H9 (cell line): ENCODE data around the gene PEX16. TPM values are rescaled to one million over a fixed set of nuclear protein-coding genes. Genes with fewer than 3 reads are reported as not detected.

Experiments used
- DNase-seq: peaks from one replicate; pipeline ENCODE4 v3.0.0-alpha.2; 2017
- H2AFZ ChIP-seq: one replicate; pipeline ENCODE4 v1.6.1; 2013; ENCODE audit warnings: mild to moderate bottlenecking, low read length, control low read depth, moderate library complexity
- H2AK5ac ChIP-seq: 2 replicates; pipeline ENCODE4 v1.6.1; 2013; ENCODE audit warnings: low read length, control low read depth, mixed read lengths; ENCODE audit not compliant: insufficient read length
- H2BK120ac ChIP-seq: one replicate; pipeline ENCODE4 v1.6.1; 2013; ENCODE audit warnings: low read depth, mild to moderate bottlenecking, low read length, control low read depth, inconsistent platforms; ENCODE audit not compliant: poor library complexity, severe bottlenecking
- H2BK12ac ChIP-seq: 2 replicates; pipeline ENCODE4 v1.6.1; 2013; ENCODE audit warnings: low read length, control low read depth, mixed read lengths, low read depth; ENCODE audit not compliant: insufficient read length
- H2BK15ac ChIP-seq: 2 replicates; pipeline ENCODE4 v1.6.1; 2013; ENCODE audit warnings: low read depth, low read length, control low read depth
- H2BK20ac ChIP-seq: one replicate; pipeline ENCODE4 v1.6.1; 2013; ENCODE audit warnings: low read depth, mild to moderate bottlenecking, low read length, control low read depth, inconsistent platforms; ENCODE audit not compliant: poor library complexity, severe bottlenecking
- H2BK5ac ChIP-seq: 2 replicates; pipeline ENCODE4 v1.6.1; 2013; ENCODE audit warnings: low read length, control low read depth, mixed read lengths; ENCODE audit not compliant: insufficient read length
- H3K14ac ChIP-seq: 2 replicates; pipeline ENCODE4 v1.6.1; 2013; ENCODE audit warnings: low read length, control low read depth; ENCODE audit not compliant: insufficient read depth
- H3K18ac ChIP-seq: 2 replicates; pipeline ENCODE4 v1.6.1; 2013; ENCODE audit warnings: low read depth, mild to moderate bottlenecking, mixed read lengths, low read length, control low read depth; ENCODE audit not compliant: insufficient read length
- H3K23ac ChIP-seq: 2 replicates; pipeline ENCODE4 v1.6.1; 2013; ENCODE audit warnings: low read length, control low read depth, mixed read lengths, low read depth; ENCODE audit not compliant: insufficient read length
- H3K23me2 ChIP-seq: 2 replicates; pipeline ENCODE4 v1.6.1; 2013; ENCODE audit warnings: low read depth, mild to moderate bottlenecking, mixed read lengths, low read length, control low read depth; ENCODE audit not compliant: insufficient read length, poor library complexity, severe bottlenecking
- H3K27ac ChIP-seq: 2 replicates; pipeline ENCODE4 v1.5.1; 2013; ENCODE audit warnings: low read length, control low read depth, mixed read lengths, low read depth; ENCODE audit not compliant: insufficient read length
- H3K27me3 ChIP-seq: 2 replicates; pipeline ENCODE4 v1.6.1; 2013; ENCODE audit warnings: low read length, control low read depth, inconsistent platforms; ENCODE audit not compliant: insufficient read depth
- H3K4ac ChIP-seq: 2 replicates; pipeline ENCODE4 v1.6.1; 2013; ENCODE audit warnings: low read depth, mild to moderate bottlenecking, control low read depth, inconsistent platforms, low read length, moderate library complexity
- H3K4me1 ChIP-seq: 2 replicates; pipeline ENCODE4 v1.6.1; 2013; ENCODE audit warnings: low read length, control low read depth, inconsistent platforms; ENCODE audit not compliant: insufficient read depth
- H3K4me2 ChIP-seq: 2 replicates; pipeline ENCODE4 v1.6.1; 2013; ENCODE audit warnings: low read length, control low read depth, mixed read lengths; ENCODE audit not compliant: insufficient read length, insufficient read depth
- H3K56ac ChIP-seq: 2 replicates; pipeline ENCODE4 v1.6.1; 2013; ENCODE audit warnings: low read depth, mild to moderate bottlenecking, mixed read lengths, low read length, control low read depth; ENCODE audit not compliant: insufficient read length
- H3K79me1 ChIP-seq: 2 replicates; pipeline ENCODE4 v1.6.1; 2013; ENCODE audit warnings: low read depth, mild to moderate bottlenecking, moderate library complexity, low read length, control low read depth, inconsistent platforms; ENCODE audit not compliant: insufficient read depth, poor library complexity, severe bottlenecking
- H3K79me2 ChIP-seq: 2 replicates; pipeline ENCODE4 v1.6.1; 2013; ENCODE audit warnings: low read length, control low read depth, inconsistent platforms; ENCODE audit not compliant: insufficient read depth
- H3K9ac ChIP-seq: 2 replicates; pipeline ENCODE4 v1.6.1; 2013; ENCODE audit warnings: low read length, control low read depth, mixed read lengths; ENCODE audit not compliant: insufficient read length; ENCODE audit errors: extremely low read depth
- H3K9me3 ChIP-seq: one replicate; pipeline ENCODE4 v1.6.1; 2013; ENCODE audit warnings: low read depth, low read length, inconsistent platforms; ENCODE audit not compliant: control insufficient read depth
- H3T11ph ChIP-seq: one replicate; pipeline ENCODE4 v1.6.1; 2013; ENCODE audit warnings: mild to moderate bottlenecking, low read length, control low read depth, inconsistent platforms
- H4K20me1 ChIP-seq: one replicate; pipeline ENCODE4 v1.6.1; 2013; ENCODE audit not compliant: control insufficient read depth, insufficient read length, insufficient read depth
- H4K5ac ChIP-seq: 2 replicates; pipeline ENCODE4 v1.6.1; 2013; ENCODE audit warnings: low read depth, mild to moderate bottlenecking, mixed read lengths, low read length, control low read depth; ENCODE audit not compliant: insufficient read length
- H4K8ac ChIP-seq: replicated peaks from 2 replicates; pipeline ENCODE4 v1.6.1; 2013; ENCODE audit warnings: low read length, control low read depth, mixed read lengths, low read depth; ENCODE audit not compliant: insufficient read length
- H4K91ac ChIP-seq: 2 replicates; pipeline ENCODE4 v1.6.1; 2013; ENCODE audit warnings: low read depth, mild to moderate bottlenecking, moderate library complexity, mixed read lengths, low read length, control low read depth; ENCODE audit not compliant: insufficient read length
- H3K27ac Mint-ChIP-seq, 3 experiments: 2 replicates in 2 of 3; 3 replicates in 1 of 3; pipeline ENCODE4 v1.8.0; 2020 to 2021; ENCODE audit warnings: mixed read lengths in 3 of 3, mild to moderate bottlenecking in 1 of 3, moderate library complexity in 1 of 3
- H3K27me3 Mint-ChIP-seq: 2 replicates; pipeline ENCODE4 v1.8.0; 2021; ENCODE audit warnings: low read depth, mild to moderate bottlenecking, moderate library complexity, mixed read lengths
- H3K36me3 Mint-ChIP-seq, 3 experiments: 2 replicates in 2 of 3; 3 replicates in 1 of 3; pipeline ENCODE4 v1.8.0; 2020 to 2021; ENCODE audit warnings: low read depth in 3 of 3, mixed read lengths in 3 of 3; ENCODE audit not compliant: insufficient read depth in 1 of 3
- H3K4me1 Mint-ChIP-seq, 2 experiments: 2 replicates each; pipeline ENCODE4 v1.8.0; 2020; ENCODE audit warnings: mixed read lengths in 2 of 2
- H3K4me3 Mint-ChIP-seq, 2 experiments: 2 replicates in 1 of 2; 3 replicates in 1 of 2; pipeline ENCODE4 v1.8.0; 2020 to 2021; ENCODE audit warnings: mild to moderate bottlenecking in 2 of 2, mixed read lengths in 2 of 2, moderate library complexity in 1 of 2
- H3K9me3 Mint-ChIP-seq, 2 experiments: 2 replicates in 1 of 2; 3 replicates in 1 of 2; pipeline ENCODE4 v1.8.0; 2020; ENCODE audit warnings: mild to moderate bottlenecking in 2 of 2, mixed read lengths in 2 of 2, moderate library complexity in 1 of 2
- CTCF ChIP-seq: fragments of 200-600 bp; sonication (generic); conservative IDR thresholded peaks from 3 replicates; pipeline ENCODE4 v1.8.0; 2021; ENCODE audit warnings: antibody characterized with exemption, mild to moderate bottlenecking
- WGBS: extraction: QIAGEN DNeasy Blood & Tissue Kit; methylation state at CpG from one replicate; pipeline ENCODE4 v1.1.7; 2013; ENCODE audit warnings: missing lambda C conversion rate, low lambda C conversion rate, mixed read lengths; ENCODE audit not compliant: insufficient read length; ENCODE audit errors: extremely low coverage; 5-methylcytosine and 5-hydroxymethylcytosine counted together
- total RNA-seq: library from RNA; stranded (reverse); gene quantifications from 2 replicates; pipeline ENCODE4 v1.2.1, GENCODE V29; 2021

Gene PEX16
- total RNA-seq, 1 experiment from 2014 or later: 30.8 TPM

- Histone ChIP-seq H3K79me2 (no peaks in the 10 kb centered on the region), H3K23ac (no peak overlapping the region), H3T11ph (no peak overlapping the region), H3K79me1 (no peaks in the 10 kb centered on the region), H3K4me1 (0 out of 2 replicates have a peak, but pooled peaks cover 2% of the 10 kb centered on the region), H3K27me3 (no peaks in the 10 kb centered on the region), H2BK5ac (no peak overlapping the region), H2BK120ac (no peak overlapping the region), H3K4ac (no peak overlapping the region), H2BK15ac (no peak overlapping the region), H4K5ac (no peak overlapping the region), H2AK5ac (no peak overlapping the region), H3K9ac (no peak overlapping the region), H3K18ac (no peak overlapping the region), H3K27ac (no peak overlapping the region), H3K4me2 (no peak overlapping the region), H4K20me1 (no peaks in the 10 kb centered on the region), H2AFZ (no peak overlapping the region), H4K8ac (no peak overlapping the region), H4K91ac (no peak overlapping the region), H3K56ac (no peak overlapping the region), H3K9me3 (no peaks in the 10 kb centered on the region), H2BK12ac (no peak overlapping the region), H3K14ac (no peak overlapping the region), H2BK20ac (no peak overlapping the region), H3K23me2 (no peaks in the 10 kb centered on the region)
- H3K4me1 Mint-ChIP-seq: peaks cover 15 to 25% of the 10 kb centered on the region in 2 experiments
- no peak for DNase-seq
- no peak for TF ChIP-seq CTCF
- no CpG with 5 or more reads among the region's 12 CpGs for WGBS
- no peaks in the 10 kb centered on the region for H3K27me3 Mint-ChIP-seq
- H3K27ac Mint-ChIP-seq: peak overlapping the region; percentile 64 to 88 (median 75); a peak in 5 of 7 replicates
- no peaks in the 10 kb centered on the region for H3K9me3 Mint-ChIP-seq
- no peak overlapping the region for H3K4me3 Mint-ChIP-seq
- peaks cover 0 to 44% (median 41%) of the 10 kb centered on the region in 3 experiments for H3K36me3 Mint-ChIP-seq
Measured at GRCh38 chr11:45934580-45935318, 17.1 kb upstream of the PEX16 start.
